Mononuclear cell (primary cell): Measurements from ENCODE around the gene CC2D2B. TPM values are rescaled to one million over a fixed set of nuclear protein-coding genes. Genes with fewer than 3 reads are reported as not detected.
A peak's percentile ranks its signal among the peaks of the same experiment; 100 is the strongest.
"Not testable (repeated sequence)": the region's sequence is repeated elsewhere in the genome, so short reads cannot be mapped to it uniquely, and the experiment has no call there.

Experiments used
- H3K27me3 ChIP-seq: 2 replicates; pipeline ENCODE4 v1.6.0; 2011; ENCODE audit warnings: low read length, control low read depth; ENCODE audit not compliant: insufficient read depth
- H3K4me1 ChIP-seq: 2 replicates; pipeline ENCODE4 v1.5.1; 2011; ENCODE audit warnings: mild to moderate bottlenecking, low read length, control low read depth; ENCODE audit not compliant: insufficient read depth
- H3K4me3 ChIP-seq: 2 replicates; pipeline ENCODE4 v1.5.1; 2011; ENCODE audit warnings: mild to moderate bottlenecking, low read length, moderate library complexity
- H3K9me3 ChIP-seq: 2 replicates; pipeline ENCODE4 v1.5.1; 2011; ENCODE audit warnings: low read depth, mild to moderate bottlenecking, control low read depth, low read length
- total RNA-seq: library from RNA; depleted of rRNA; stranded (reverse); fragments of >200 nt; gene quantifications from one replicate; pipeline ENCODE4 v1.2.3, GENCODE V29; 2012

Gene CC2D2B
- total RNA-seq, 1 donor = 1.2 TPM

DNA sequence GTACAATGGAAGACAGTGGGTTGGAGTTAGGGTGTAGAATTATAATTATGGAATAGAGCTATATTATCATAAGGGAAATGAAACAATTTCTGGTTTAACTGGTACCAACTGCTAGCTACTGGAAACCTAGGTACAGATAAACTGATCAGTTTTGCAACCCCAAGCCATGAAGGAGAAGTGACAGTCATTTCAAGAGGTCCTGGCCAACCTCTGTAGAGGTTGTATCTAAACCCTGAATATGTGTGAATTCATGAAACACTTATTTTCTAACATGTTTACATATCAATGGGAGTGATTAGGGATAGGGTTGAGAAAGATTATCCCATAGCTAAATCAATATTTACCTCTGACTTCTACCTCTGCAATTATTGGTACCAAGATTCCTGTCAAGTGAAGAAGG, 29.9 kb upstream of the CC2D2B start:
- Histone ChIP-seq H3K9me3 (no peaks in the 10 kb centered on the region), H3K27me3 (no peaks in the 10 kb centered on the region), H3K4me3 (no peak overlapping the region), H3K4me1 (no peaks in the 10 kb centered on the region)

DNA sequence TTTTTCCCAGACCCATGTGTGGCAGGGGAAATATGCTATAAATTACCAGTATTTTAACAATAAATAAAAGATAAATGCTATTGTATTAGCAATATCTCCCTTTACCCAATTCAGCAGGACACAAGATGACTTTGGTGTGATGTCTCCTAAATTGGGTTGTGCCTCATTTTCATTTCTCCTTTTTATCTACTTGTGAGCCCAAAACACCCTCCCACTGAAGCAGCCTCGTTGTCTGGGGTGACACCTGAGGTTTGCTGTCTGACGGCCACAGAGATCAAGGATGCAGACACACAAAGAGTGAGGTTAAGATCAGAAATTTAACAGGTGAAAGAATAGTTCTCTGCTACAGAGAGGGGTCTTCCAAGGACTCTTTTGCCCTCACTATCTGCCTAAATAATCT, 27.1 kb upstream of the CC2D2B start:
- Histone ChIP-seq H3K4me1 (no peaks in the 10 kb centered on the region), H3K9me3 (no peaks in the 10 kb centered on the region), H3K27me3 (no peaks in the 10 kb centered on the region)

DNA sequence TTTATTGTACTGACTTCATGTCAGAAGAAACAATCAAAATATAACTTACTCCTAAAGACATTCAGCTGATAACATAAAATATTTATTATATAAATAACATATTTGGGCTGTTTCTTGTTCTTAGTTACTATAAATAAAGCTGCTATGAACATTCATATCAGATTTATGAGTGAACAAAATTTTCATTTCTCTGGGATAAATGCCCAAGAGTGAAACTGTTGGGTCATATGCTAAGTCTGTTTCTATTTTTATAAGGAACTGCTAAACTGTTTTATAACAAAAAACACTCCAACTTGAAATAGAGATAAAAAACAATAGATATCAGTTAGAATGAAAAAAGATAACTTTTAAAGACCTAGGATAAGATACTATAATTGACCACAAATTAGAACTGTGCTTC, 26.5 kb upstream of the CC2D2B start:
- H3K4me1 ChIP-seq = no peaks in the 10 kb centered on the region
- H3K4me3 ChIP-seq = no peak overlapping the region
- H3K27me3 ChIP-seq = no peaks in the 10 kb centered on the region
- H3K9me3 ChIP-seq = no peaks in the 10 kb centered on the region

More for the DNA sequence above, 27.1 kb upstream of the CC2D2B start:
- H3K4me3 ChIP-seq = no peak overlapping the region

GRCh38 chr10:95889830-95890229, 17.9 kb upstream of the CC2D2B start:
- H3K27me3 ChIP-seq = no peaks in the 10 kb centered on the region
- H3K9me3 ChIP-seq = no peaks in the 10 kb centered on the region
- no peak overlapping the region for H3K4me3 ChIP-seq
- no peaks in the 10 kb centered on the region for H3K4me1 ChIP-seq

DNA sequence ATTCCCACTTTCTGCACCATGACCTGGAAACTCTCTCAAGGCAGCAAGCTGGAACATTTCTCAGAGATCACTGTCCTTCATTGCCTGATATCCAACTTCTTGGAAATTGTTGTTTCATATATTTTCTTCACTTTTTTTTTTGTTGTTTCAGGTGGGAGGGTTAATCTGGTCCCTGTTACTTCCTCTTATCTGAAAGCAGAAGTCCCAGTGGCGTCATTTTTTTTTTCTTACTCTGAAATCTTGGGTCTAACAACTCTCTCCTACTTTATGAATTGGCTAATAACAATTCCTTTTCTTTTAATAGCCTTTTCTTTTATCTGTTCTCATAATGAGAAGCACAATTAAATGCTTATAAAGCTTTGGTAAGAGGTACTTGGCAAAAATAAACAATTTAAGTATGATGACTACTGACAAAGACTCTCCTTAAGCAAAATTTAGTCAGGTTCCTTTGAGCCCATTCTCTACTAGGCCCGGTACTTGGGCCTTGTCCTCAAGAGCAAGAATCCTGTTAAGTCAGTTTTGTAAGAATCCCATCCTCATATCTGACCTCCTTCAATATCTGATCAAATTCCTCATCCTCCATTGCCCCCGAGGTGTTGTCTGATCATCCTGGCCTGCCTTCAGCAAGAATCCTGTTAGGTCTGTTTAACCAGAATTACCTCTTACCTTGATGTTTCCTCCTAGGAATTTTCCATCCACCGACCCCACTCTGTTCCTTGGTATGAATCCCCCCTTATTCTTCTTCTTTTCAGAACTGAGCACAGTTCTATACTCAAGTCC, 11.5 kb upstream of the CC2D2B start:
- H3K4me3 ChIP-seq = no peak overlapping the region
- H3K27me3 ChIP-seq = no peaks in the 10 kb centered on the region
- H3K4me1 ChIP-seq = peaks cover 10% of the 10 kb centered on the region
- H3K9me3 ChIP-seq = no peaks in the 10 kb centered on the region

DNA sequence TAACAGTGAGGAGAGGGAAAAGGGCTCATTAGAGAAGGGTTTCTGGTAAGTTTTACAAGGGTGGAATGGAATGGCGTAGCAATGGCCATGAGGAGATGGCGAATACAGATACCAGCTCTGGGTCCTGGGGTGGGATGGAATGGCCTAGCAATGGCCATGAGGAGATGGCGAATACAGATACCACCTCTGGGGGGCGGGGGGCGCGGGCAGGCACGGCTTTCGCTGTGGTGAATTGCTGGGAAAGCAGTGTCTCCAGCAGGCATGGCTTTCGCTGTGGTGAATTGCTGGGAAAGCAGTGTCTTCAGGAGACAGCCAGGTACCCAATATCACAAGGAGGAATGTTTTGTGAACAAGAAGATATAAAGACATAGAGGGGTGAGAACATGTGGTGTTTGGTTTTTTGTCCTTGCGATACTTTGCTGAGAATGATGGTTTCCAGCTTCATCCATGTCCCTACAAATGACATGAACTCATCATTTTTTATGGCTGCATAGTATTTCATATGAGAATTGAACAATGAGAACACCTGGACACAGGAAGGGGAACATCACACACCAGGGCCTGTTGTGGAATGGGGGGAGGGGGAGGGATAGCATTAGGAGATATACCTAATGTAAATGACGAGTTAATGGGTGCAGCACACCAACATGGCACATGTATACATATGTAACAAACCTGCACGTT, 1.7 kb upstream of the CC2D2B start:
- H3K4me1 ChIP-seq, H3K9me3 ChIP-seq, H3K4me3 ChIP-seq, H3K27me3 ChIP-seq: not testable (repeated sequence)

GRCh38 chr10:95906677-95907455, 909 bp upstream of the CC2D2B start:
- H3K27me3 ChIP-seq = no peaks in the 10 kb centered on the region
- H3K9me3 ChIP-seq = no peaks in the 10 kb centered on the region
- H3K4me3 ChIP-seq = peak overlapping the region; percentile 70
- peaks cover 7% of the 10 kb centered on the region for H3K4me1 ChIP-seq

DNA sequence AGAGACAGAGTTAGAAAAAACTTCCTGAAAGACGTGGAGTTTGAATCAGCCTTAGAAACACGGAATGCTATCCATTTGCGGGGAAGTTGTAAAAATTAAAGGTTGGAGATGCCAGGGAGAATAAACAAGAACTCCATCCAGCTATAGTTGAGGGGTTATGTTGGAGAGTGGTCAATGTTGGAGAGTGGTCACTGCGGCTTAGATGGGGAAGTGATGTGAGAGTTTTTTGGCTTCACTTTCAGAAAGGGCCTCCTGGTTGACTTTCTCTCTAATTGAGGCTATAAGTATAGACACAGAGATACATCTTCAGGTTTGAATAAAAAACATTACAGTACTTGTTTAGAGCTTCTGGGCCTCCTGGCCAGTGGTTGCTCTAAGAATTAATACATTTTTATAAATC, 675 bp downstream of the CC2D2B start:
- Histone ChIP-seq H3K4me3 (no peak overlapping the region), H3K9me3 (no peaks in the 10 kb centered on the region), H3K4me1 (peaks cover 7% of the 10 kb centered on the region), H3K27me3 (no peaks in the 10 kb centered on the region)

DNA sequence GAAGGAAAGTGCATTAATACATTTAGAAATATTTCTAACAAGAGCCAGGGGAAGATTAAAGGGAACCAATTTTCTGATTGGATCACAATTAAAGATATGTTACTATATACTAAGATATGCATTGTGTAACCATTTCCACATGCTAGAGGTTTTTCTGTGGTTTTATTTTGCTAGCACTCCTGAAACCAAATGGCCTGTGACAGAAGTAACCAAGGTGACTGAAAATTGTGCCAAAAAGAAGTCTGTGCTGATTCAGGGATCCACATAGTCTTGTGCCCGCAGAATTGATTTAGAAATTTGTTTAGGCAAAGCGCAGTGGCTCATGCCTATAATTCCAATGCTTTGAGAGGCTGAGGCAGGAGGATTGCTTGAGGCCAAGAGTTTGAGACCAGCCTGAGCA, 1.8 kb downstream of the CC2D2B start:
- H3K9me3 ChIP-seq = no peaks in the 10 kb centered on the region
- no peak overlapping the region for H3K4me3 ChIP-seq
- H3K27me3 ChIP-seq = no peaks in the 10 kb centered on the region

GRCh38 chr10:95916039-95916438, 8.3 kb downstream of the CC2D2B start:
- H3K4me3 ChIP-seq, H3K27me3 ChIP-seq, H3K9me3 ChIP-seq: not testable (repeated sequence)

More for the DNA sequence above, 1.8 kb downstream of the CC2D2B start:
- H3K4me1 ChIP-seq = peaks cover 7% of the 10 kb centered on the region

GRCh38 chr10:95920798-95921426, 13.1 kb downstream of the CC2D2B start:
- Histone ChIP-seq H3K9me3 (no peaks in the 10 kb centered on the region), H3K4me3 (no peak overlapping the region), H3K4me1 (no peaks in the 10 kb centered on the region), H3K27me3 (no peaks in the 10 kb centered on the region)

More at GRCh38 chr10:95916039-95916438, 8.3 kb downstream of the CC2D2B start:
- H3K4me1 ChIP-seq = not testable (repeated sequence)

- no peaks in the 10 kb centered on the region for H3K4me1 ChIP-seq
- H3K27me3 ChIP-seq = no peaks in the 10 kb centered on the region
- no peak overlapping the region for H3K4me3 ChIP-seq
- H3K9me3 ChIP-seq = no peaks in the 10 kb centered on the region
Measured at GRCh38 chr10:95925033-95925432, 17.3 kb downstream of the CC2D2B start.

DNA sequence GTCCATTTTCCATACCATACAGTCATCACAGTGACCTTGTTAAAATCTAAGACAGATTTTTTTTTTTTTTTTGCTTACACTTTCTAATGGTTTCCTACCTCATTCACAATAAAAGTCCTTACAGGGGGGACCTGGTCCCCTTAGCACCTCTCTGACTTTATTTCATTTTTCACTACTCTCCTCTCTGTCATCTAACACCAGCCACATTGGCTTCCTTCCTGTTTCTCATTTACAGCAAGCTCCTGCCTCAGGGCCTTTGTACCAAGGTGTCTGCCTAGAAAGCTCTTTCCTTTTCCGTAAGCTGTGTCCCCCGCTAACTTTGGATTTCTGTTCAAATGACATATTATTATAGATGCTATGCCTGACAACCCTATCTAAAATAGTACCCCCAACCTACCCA, 27.7 kb downstream of the CC2D2B start:
- Histone ChIP-seq H3K4me1 (no peaks in the 10 kb centered on the region), H3K9me3 (no peaks in the 10 kb centered on the region)

DNA sequence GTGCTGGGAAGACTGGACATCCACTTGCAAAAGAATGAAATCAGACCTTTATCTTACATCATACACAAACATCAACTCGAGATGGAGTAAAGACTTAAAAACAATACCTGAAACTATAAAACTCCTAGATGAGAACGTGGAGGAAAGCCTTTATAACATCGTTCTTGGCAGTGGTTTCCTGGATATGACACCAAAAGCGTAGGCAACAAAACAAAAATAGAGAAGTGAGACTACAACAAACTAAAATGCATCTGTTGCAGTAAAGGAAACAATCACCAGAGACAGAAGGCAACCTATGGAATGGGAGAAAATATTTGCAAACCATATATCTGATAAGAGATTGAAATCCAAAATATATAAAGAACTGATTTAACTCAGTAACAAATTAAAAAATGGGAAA, 33.3 kb downstream of the CC2D2B start:
- no peaks in the 10 kb centered on the region for H3K27me3 ChIP-seq
- no peak overlapping the region for H3K4me3 ChIP-seq
- H3K9me3 ChIP-seq = no peaks in the 10 kb centered on the region
- H3K4me1 ChIP-seq = no peaks in the 10 kb centered on the region

More for the DNA sequence above, 27.7 kb downstream of the CC2D2B start:
- H3K4me3 ChIP-seq = no peak overlapping the region
- no peaks in the 10 kb centered on the region for H3K27me3 ChIP-seq
